ENCODE measurements around the gene PDE10A. TPM values are rescaled to one million over a fixed set of nuclear protein-coding genes. Genes with fewer than 3 reads are reported as not detected.

PDE10A gene
- total and polyA plus RNA-seq, 2 of the 8 experiments (the other 6 are each of a cell fraction or from before 2014, with no cell fraction given): 1.1 to 2.4 TPM

GRCh38 chr6:165705941-165706340 lies 42.9 kb upstream of the PDE10A start (continued):
- TF ChIP-seq SAP30 (IDR thresholded peaks at IDR 0.05; ENCODE audit: insufficient read depth, insufficient replicate concordance, low read length) (no peak), CHD7 (IDR thresholded peaks at IDR 0.05; ENCODE audit: insufficient replicate concordance, low read length) (no peak), SIN3A (conservative IDR thresholded peaks at IDR 0.05 in 1 of 2, IDR thresholded peaks at IDR 0.05 in 1 of 2; ENCODE audit: low read depth in 1 of 2, low read length in 2 of 2) (no peak), RNF2 (IDR thresholded peaks at IDR 0.05; ENCODE audit: borderline replicate concordance, low read depth, low read length, missing control alignments, poor library complexity, severe bottlenecking) (no peak), HDAC6 (IDR thresholded peaks at IDR 0.05; ENCODE audit: low read depth, low read length) (no peak)
